Caki2 (cell line): ENCODE measurements around the gene CLASP1. TPM values are rescaled to one million over a fixed set of nuclear protein-coding genes. Genes with fewer than 3 reads are reported as not detected.

Experiments
- DNase-seq: peaks from one replicate; pipeline ENCODE4 v3.0.0-alpha.2; 2015; ENCODE audit warnings: low read depth
- in situ Hi-C: cut with HindIII; loops from 2 replicates; pipeline ENCODE4 v1.10.0; 2016; ENCODE audit warnings: low sequenced_read_pairs, low pct_unique_long_range_greater_than_20kb, mixed read lengths
- total RNA-seq: library from RNA; depleted of rRNA; stranded (reverse); fragments of >200 nt; shearing (Covaris generic); gene quantifications from 2 replicates; pipeline ENCODE4 v1.2.3, GENCODE V29; 2014; ENCODE audit warnings: low replicate concordance

The CLASP1 gene
- total RNA-seq, 1 experiment from 2014 or later = 21.0 TPM

DNA sequence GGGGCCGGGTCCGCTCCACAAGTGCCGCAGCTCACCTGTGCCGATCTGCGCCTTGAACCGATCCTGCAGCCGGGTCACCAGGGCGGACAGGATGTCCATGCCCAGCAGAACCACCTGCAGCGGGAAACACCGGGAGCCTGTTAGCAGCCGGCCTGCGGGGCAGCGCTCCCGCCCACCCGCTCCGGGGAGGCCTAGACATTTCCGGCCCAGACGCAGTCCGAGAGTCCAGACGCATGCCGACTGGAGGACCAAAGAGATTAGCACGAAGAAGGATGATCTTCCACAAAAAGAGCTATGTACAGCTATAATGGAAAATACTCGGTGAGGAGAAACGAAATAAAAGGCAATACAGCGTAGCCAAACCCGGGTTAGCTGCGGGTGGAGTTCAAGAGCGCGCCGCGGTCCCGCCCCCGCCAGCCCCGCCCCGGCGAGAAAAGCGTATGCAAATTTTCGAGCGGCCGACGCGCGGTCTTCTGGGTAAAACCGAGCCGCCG is 119.0 kb downstream of the CLASP1 start:
- peak; percentile 90 for DNase-seq
- in situ Hi-C loops = no loop called here

DNA sequence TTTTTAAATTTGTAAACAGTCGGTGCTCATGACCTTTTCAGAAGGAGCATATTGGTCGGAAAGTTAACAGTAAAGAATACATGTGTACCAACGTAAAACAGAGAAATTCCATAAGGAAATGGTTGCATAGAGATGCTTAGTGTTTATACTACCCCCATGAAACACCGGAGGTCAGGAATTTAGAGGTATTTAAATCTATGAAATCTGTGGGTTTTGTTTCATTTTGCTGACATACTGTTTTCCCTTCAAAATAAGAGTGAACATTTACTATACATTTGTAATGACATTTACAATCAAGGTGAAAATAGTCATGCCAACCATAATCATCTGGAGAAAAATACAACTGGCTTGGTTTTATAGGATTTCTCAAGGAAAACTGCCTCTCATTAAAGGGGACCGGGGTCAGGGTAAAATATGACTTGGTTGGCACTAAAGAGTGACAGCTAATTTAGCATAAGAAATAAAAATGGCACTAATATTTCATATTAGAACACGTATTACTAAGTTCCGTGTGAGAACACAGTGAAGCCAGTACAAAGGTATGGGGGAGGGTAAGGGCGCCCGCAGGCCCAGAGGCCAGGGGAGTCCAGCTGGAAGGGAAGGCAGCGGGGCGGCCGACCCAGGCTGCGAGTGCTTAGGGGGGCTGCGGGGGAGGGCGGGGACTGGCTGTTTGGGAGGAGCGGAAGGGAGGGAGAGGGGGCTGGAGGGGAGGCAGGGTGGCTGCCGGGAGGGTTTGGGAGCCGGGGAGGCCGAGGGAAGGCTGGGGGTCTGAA is 119.6 kb downstream of the CLASP1 start:
- in situ Hi-C loops = loop anchor here (10.0 kb wide), 1 partner anchor 195 kb away; no protein-coding TSS in a partner anchor
- peak; percentile 6 for DNase-seq

DNA sequence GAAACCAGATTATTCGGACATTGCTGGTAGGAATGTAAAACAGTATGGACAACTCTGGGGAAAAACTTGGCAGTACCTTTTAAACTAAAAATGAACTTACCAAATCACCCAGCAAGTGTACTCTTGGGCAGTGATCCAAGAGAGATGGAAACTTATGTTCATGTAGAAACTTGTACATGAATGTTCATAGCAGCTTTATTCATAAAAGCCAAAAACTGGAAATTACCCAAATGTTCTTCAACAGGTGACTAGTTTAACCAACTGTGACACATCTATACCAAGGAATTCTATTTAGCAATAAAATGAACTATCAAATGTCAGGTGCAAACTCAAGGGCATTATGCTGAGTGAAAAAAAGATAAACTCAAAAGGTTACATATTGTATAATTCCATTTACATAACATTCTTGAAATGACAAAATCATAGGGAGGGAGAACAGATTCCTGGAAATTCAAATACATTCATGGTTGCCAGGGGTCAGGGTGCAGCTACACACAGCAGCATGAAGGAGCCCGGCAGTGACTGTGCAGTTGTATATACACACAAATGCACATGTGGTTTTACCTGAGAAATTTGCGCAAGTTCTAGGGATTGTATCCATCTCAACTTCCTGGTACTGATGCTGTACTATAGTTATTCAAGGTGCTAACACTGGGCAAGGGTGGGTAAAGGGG is 122.1 kb downstream of the CLASP1 start:
- DNase-seq = no peak
- in situ Hi-C loops = loop anchor here (10.0 kb wide), 1 partner anchor 198 kb away; no protein-coding TSS in a partner anchor

DNA sequence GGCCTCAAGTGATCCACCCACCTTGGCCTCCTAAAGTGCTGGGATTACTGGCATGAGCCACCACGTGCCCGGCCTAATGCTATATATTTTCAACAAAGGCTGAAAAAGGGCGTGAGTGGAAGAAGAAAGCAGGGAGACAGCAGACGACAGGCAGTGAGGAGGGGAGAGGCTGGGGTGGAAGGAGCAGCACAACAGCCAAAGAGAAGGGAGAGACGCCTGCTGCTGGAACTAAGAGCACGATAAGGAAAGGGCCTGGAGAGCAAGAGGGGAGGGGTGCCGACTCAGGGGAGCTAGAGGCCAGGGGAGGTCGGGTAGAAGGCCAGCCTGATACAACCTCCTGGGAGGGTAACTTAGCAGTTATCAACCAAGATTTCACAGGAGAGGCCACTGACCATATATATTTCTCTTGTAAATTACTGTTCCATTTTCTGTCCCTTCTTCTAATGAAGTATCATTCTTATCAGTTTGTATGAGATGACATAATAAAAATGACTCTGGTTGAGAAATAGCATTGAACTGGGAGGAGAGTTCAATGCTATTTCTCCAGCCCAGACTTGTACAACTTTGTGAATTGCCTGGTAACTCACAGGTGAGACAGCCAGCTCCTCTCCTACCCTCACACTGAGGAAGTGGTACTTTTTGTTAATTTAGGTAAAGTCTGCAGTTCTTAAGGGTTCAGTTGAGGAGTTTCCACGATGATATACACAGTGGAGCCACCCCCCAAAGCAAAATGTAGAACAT is 124.4 kb downstream of the CLASP1 start:
- in situ Hi-C loops = loop anchor here (10.0 kb wide), 1 partner anchor 200 kb away; no protein-coding TSS in a partner anchor
- DNase-seq = no peak

DNA sequence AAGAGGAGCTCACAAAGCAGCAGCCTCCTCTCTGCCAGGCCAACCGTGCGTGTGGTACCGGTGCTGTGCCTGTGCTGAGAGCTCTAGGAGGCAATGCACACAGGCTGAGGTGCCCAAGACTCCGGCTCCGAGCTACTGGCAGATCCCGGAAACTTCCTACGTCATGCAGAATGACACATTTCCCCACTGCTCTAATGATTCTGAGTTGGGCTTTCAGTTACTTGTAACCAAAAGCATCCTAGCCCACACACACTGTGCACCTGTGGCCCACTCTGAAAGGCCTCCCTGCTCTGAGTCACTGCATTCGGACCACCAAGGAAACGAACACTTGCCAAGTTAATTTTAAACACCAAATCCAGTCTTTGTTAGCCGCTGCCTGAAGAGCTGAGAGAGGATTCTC is 127.9 kb downstream of the CLASP1 start:
- no peak for DNase-seq
- in situ Hi-C loops = loop anchor here (10.0 kb wide), 1 partner anchor 203 kb away; no protein-coding TSS in a partner anchor

DNA sequence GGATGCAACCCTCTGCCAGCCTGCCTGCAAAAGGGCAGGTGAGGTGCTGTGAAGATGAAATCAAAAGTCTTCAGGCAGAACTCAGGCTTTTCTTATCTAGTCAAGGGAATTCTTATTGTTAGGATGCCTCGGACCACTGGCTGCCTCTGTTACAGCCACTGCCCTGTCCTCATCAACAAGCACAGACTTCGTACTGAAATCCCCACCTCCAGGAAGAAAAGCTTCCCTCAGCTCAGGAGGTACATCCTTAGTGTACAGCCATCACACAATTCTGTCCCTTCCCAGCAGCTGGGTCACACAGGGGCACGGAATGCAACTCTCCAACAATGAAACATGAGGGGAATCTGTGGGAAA is 128.6 kb downstream of the CLASP1 start:
- in situ Hi-C loops = loop anchor here (10.0 kb wide), 1 partner anchor 204 kb away; no protein-coding TSS in a partner anchor
- DNase-seq = no peak

DNA sequence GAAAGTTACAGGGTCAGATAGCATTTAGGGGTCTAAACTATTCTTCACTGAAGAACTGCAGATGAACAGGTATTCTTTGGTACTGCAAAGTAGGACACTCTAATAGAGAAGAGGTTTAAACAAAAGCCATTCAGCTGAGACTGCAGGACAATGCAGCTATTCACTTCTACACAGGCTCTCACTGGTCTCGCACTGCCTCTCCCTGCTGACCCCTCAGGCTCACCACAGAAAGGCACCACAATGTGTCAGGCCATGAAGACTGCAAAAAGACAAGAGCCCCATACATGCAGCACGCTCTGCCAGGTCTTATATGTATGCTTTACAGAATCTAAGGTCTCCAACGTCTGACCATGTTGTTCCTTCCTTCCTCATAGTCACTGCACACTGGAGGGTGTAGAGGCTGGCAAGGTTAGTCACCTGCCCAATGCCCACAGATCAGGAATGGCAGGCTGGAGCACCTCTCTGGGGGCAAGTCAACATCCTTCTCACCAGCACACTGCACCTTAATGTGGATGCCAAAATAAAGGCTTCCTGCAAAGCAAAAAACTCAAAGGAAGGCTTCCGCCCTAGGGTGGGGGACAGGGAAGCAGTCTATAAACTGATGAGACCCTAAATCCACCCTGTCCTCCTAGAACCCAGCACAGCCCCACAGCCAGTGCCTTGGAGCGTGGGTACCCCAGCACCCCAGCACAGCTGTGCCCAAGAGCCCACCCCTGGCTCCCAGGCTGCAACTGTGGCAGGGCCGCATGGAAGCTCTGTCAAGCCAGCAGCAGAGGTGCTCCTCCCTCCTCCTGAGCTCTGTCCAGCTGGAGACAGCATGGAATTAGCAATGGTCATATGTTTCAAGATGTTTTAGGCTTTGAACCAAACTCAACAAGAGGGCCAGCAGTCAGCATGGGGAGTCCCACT is 129.3 kb downstream of the CLASP1 start:
- no peak for DNase-seq
- in situ Hi-C loops = loop anchor here (10.0 kb wide), 1 partner anchor 205 kb away; no protein-coding TSS in a partner anchor

GRCh38 chr2:121519153-121519552 is 130.1 kb downstream of the CLASP1 start:
- DNase-seq = no peak
- in situ Hi-C loops = no loop called here

DNA sequence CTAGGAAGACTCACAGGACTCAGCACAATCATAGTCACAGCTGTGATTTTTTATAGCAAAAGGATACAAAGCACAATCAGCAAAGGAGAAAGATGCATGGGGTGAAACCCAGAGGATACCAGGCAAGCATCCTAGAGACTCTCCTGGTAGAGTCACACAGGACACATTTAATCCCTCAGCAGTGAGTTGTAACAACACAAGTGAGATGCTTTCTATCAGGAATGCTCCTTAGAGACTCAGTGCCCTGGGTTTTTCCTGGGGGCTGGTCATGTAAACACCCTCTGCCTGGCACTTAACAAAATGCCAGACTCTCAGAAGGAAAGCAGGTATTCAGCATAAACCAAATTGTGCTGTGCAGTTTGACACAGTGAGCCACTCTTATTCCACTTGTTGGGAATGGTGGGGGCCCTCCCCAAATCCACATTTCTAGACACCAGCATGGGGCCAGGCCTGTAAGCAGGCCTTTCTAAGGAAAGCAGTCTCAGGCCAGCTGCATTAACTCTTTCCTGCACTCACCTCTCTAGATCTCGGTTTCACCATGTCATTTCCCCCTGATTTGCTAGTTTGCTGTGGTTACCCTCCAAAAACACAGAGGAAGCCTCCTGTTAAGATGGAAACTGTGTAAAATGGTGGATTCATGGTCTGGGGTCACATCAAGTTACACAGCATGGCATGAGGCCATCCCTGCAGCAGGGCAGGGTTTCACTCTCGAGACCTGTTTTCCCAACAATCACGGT is 135.5 kb downstream of the CLASP1 start:
- DNase-seq = no peak
- in situ Hi-C loops = no loop called here

- DNase-seq = no peak
- in situ Hi-C loops = no loop called here
Measured at GRCh38 chr2:121510857-121511256, 138.4 kb downstream of the CLASP1 start.

DNA sequence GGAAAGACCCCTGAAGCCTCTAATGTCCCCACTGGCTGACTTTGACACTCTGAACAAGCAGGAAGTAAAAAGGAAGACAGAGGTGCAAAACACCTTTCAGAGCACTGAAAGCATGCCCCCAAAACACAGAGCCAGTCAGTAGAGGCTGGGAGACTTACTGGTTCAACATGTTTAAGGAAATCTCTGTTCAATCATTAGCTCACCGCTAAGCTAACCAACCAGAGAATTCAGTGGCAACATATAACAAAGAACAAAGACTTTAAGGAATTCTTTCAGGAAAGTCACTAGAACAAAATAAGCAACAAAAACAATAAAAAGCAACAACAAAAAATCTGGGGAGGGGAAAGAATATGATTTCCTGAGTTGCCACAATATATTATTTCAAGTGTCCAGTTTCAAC is 142.6 kb downstream of the CLASP1 start:
- no peak for DNase-seq
- in situ Hi-C loops = no loop called here

DNA sequence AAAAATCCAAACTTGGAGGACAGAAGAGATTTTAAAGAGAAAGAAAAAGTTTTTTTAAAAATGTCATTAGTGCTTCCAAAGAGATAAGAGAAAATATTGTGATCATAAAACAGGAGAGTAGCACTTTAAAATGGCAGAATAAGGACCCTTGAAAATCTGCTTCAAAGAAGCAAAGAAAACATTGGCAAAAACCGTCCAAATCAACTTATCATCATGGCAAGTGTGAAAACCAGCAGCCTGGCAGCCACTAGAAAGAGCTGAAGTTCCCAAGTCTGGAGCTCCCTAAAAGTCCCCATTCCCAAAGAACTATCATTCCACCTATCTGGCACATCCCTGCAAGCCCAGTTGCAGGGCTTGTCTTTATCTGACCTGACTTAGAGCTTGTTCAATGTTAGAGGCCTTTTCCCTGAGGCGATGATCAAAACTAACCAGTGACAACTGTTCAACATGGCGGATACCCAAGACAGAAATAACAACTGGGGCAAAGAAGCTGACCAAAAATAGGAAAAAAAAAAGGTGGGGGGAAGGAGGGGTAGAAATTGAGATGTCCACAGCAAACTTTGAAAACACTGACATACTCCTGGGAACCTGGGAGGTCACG is 143.2 kb downstream of the CLASP1 start:
- in situ Hi-C loops = no loop called here

GRCh38 chr2:121505005-121505404 is 144.3 kb downstream of the CLASP1 start:
- DNase-seq = peak; percentile 51
- in situ Hi-C loops = no loop called here

More for the DNA sequence above, 143.2 kb downstream of the CLASP1 start:
- DNase-seq = no peak

DNA sequence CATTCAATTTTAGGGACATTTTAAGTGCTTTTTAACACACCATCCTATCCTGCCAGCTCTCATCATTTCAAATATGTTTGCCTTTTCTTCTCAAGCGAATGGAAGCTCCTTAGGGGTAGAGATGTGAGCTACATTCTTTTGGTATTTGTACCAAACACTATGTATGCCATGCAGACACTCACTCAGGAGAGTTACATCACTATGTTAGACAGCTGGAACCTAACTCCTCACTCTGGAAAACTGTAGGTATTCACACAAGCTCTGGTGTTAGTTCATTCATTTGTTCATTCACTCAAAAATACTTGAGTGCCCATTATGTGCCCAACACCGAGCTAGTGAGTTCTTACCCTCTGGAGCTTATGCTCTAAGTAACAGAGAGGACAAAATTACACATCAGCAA is 144.9 kb downstream of the CLASP1 start:
- in situ Hi-C loops = no loop called here
- no peak for DNase-seq

DNA sequence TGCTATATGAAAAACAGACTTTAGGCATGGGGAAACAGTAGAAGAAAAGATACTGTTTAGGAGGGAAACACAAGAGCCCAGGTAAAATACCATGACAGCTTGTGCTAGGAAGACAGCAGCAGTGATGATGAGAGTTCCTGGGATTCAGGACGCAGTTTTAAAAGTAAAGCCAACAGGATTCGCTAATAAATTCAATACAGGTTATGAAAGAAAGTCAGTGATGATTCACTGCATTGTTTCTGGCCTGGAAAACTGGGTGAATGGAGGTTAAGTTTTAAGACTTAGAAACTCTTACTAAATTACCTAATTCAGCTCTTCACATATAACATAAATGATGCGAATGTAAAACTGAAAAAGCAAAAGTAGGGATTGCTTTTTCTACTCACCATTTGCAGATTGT is 146.5 kb downstream of the CLASP1 start:
- DNase-seq = no peak
- in situ Hi-C loops = no loop called here

GRCh38 chr2:121502246-121502645 is 147.0 kb downstream of the CLASP1 start:
- no peak for DNase-seq
- in situ Hi-C loops = no loop called here

DNA sequence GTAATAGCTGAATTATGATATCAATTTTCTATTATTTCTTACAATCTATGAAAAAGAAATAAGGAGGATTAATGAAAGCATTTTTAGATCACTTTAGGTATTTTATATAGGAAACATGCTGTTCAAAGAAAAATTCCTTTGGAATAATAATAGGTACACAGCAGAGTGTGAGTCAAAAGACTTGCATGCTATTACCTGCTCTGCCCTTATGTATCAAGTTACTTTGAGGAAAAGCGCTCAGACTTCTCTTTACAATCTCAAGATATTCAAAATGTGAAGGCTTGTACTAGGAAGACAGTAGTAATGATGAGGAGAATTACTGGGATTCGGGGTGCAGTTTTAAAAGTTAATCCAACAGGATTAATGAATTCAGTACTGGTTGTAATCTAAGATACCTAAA is 147.7 kb downstream of the CLASP1 start:
- in situ Hi-C loops = no loop called here
- DNase-seq = no peak
